ENCODE measurements around the gene SUPT7L. TPM values are rescaled to one million over a fixed set of nuclear protein-coding genes. Genes with fewer than 3 reads are reported as not detected.
"Not testable (repeated sequence)": the region's sequence is repeated elsewhere in the genome, so short reads cannot be mapped to it uniquely, and the experiment has no call there.

Gene SUPT7L
- total RNA-seq, 6 experiments from 2014 or later, result 11.4 to 15.3 (median 13.9) TPM

DNA sequence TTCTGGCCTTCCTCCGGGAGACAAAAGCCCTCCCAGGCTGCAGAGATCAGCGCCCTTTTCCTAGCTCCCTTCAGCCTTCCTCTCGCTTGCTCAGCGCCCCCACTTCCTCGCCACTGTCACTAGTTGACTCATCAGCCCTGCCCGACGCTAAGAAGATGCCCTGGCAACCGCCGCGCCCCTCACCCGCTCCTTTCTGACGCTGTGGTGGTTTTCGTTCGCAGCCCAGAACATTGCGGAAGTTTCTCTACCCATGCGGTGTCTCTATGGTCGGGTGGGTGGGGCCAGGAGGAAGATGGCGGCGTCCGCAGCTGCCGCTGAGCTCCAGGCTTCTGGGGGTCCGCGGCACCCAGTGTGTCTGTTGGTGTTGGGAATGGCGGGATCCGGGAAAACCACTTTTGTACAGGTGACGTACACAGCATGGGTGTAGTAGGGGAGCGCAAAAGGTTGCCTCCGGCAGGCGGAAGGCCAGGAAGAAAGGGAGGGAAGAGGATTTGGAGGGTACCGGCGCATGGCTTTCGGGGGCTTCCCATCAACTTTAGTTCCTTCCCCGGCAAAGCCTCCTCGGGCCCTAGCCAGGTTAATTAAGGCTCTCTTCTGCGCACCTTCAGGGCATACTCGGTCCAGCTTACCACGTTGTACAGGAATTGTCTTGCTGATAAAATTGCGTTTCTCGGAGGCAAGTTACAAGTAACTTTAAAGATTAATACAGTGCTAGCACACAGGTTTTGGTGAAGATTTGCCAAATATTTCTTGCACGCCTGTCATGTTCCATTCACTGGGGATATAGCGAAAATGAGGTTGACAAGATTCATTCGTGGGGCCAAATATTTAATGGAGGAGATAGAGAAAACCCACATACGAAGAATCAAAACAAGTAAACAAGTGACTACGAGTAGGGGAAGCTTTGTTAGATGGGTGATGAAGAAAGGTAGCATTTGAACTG lies 34.4 kb downstream of the SUPT7L start, which contains the start of the genes CCDC121 and GPN1:
Gene CCDC121, minus strand, starts transcription at position 246 of the 943 bp plus-strand sequence. CDS start 1,213 bp downstream, outside the sequence.
Gene GPN1, plus strand, starts transcription at position 284 of the 943 bp plus-strand sequence. Its CDS starts 9 bp downstream, at position 293.
- WGBS (ENCODE audit: insufficient coverage, low coverage, low lambda C conversion rate, missing lambda C conversion rate), result under 1% methylated on average over 35 of the region's 44 CpGs
- Histone ChIP-seq H3K4me3 (peak within 1 kb of the TSS; percentile 72 to 87 (median 77)), H3K27ac (peak within 1 kb of the TSS; percentile 78 to 84 (median 81)), H3K27me3 (no peaks in the 10 kb centered on the region), H3K9me3 (no peaks in the 10 kb centered on the region), H3K36me3 (peaks cover 0 to 14% (median 0%) of the 10 kb centered on the region in 4 donors), H3K4me1 (peaks cover 0 to 16% (median 2%) of the 10 kb centered on the region in 4 donors)
- DNase-seq (peak; percentile 87 to 91 (median 90)), ATAC-seq (peak; percentile 98 to 99 (median 98))
- intact Hi-C loops (cut with DNase I), result no loop called here
- peak; percentile 45 for TF ChIP-seq POLR2A (IDR thresholded peaks at IDR 0.05)
- TF ChIP-seq, protein P1, sequence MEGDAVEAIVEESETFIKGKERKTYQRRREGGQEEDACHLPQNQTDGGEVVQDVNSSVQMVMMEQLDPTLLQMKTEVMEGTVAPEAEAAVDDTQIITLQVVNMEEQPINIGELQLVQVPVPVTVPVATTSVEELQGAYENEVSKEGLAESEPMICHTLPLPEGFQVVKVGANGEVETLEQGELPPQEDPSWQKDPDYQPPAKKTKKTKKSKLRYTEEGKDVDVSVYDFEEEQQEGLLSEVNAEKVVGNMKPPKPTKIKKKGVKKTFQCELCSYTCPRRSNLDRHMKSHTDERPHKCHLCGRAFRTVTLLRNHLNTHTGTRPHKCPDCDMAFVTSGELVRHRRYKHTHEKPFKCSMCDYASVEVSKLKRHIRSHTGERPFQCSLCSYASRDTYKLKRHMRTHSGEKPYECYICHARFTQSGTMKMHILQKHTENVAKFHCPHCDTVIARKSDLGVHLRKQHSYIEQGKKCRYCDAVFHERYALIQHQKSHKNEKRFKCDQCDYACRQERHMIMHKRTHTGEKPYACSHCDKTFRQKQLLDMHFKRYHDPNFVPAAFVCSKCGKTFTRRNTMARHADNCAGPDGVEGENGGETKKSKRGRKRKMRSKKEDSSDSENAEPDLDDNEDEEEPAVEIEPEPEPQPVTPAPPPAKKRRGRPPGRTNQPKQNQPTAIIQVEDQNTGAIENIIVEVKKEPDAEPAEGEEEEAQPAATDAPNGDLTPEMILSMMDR (IDR thresholded peaks at IDR 0.05), result no peak

GRCh38 chr2:27627963-27628766 lies 35.2 kb downstream of the SUPT7L start:
- WGBS (ENCODE audit: insufficient coverage, low coverage, low lambda C conversion rate, missing lambda C conversion rate), result 11% methylated on average over 9 of the region's 21 CpGs
- no peak for DNase-seq
- ATAC-seq, result peak; percentile 42 to 62 (median 60)
- Histone ChIP-seq H3K36me3 (peaks cover 0 to 19% (median 2%) of the 10 kb centered on the region in 4 donors), H3K9me3 (no peaks in the 10 kb centered on the region), H3K4me3 (peak overlapping the region; percentile 72 to 87 (median 77)), H3K27me3 (no peaks in the 10 kb centered on the region), H3K4me1 (peaks cover 0 to 16% (median 2%) of the 10 kb centered on the region in 4 donors), H3K27ac (peak overlapping the region; percentile 78 to 84 (median 81))
- intact Hi-C loops (cut with DNase I), result no loop called here
- TF ChIP-seq, protein P1 (IDR thresholded peaks at IDR 0.05), result no peak
- no peak for TF ChIP-seq POLR2A (IDR thresholded peaks at IDR 0.05)

DNA sequence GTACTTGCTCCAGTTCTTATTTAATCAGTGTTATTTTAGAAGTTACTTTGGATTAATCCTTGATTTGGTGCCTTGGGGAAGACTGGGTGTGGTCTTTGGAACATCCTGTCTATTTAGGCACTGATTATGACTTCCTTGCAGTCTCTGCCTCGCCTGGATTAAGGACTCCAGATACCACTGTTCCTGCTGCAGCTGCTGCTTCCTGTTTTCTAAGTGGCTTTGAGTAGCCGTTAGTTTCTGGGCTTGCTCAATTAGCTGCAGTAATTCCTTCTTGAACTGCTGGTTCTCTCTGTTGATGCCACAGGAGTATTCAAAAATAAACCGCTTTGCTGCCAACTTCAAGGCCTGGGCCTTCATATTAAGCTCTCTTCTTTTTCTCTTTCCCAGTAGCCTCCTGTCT lies 36.5 kb downstream of the SUPT7L start:
- 52% methylated on average over 3 of the region's 3 CpGs for WGBS (ENCODE audit: insufficient coverage, low coverage, low lambda C conversion rate, missing lambda C conversion rate)
- intact Hi-C loops (cut with DNase I); H3K9me3 ChIP-seq; H3K27me3 ChIP-seq; H3K4me3 ChIP-seq; DNase-seq: not testable (repeated sequence)
- H3K4me1 ChIP-seq, result peaks cover 0 to 16% (median 2%) of the 10 kb centered on the region in 4 donors
- peak in 1 of 4 donors; percentile 35 for ATAC-seq
- peaks cover 0 to 24% (median 6%) of the 10 kb centered on the region in 4 donors for H3K36me3 ChIP-seq
- H3K27ac ChIP-seq, result peak overlapping the region in 1 of 3 donors; percentile 19

GRCh38 chr2:27626323-27626722 lies 37.1 kb downstream of the SUPT7L start:
- Histone ChIP-seq H3K4me1 (peaks cover 0 to 16% (median 2%) of the 10 kb centered on the region in 4 donors), H3K36me3 (peaks cover 0 to 26% (median 6%) of the 10 kb centered on the region in 4 donors)
- H3K27ac ChIP-seq; intact Hi-C loops (cut with DNase I); H3K27me3 ChIP-seq; H3K4me3 ChIP-seq; H3K9me3 ChIP-seq; ATAC-seq; DNase-seq: not testable (repeated sequence)
- 85% methylated on average over 1 of the region's 1 CpG for WGBS (ENCODE audit: insufficient coverage, low coverage, low lambda C conversion rate, missing lambda C conversion rate)

GRCh38 chr2:27624943-27625342 lies 38.5 kb downstream of the SUPT7L start:
- H3K9me3 ChIP-seq, result no peaks in the 10 kb centered on the region
- peaks cover 0 to 38% (median 12%) of the 10 kb centered on the region in 4 donors for H3K36me3 ChIP-seq
- peaks cover 0 to 13% (median 2%) of the 10 kb centered on the region in 4 donors for H3K4me1 ChIP-seq
- no peaks in the 10 kb centered on the region for H3K27me3 ChIP-seq
- TF ChIP-seq, protein P1 (IDR thresholded peaks at IDR 0.05), result no peak
- TF ChIP-seq POLR2A (IDR thresholded peaks at IDR 0.05), result no peak
- no peak overlapping the region for H3K4me3 ChIP-seq
- intact Hi-C loops (cut with DNase I), result no loop called here
- ATAC-seq (no peak), DNase-seq (no peak)
- H3K27ac ChIP-seq, result no peak overlapping the region

Measured in right lobe of liver (tissue), 6 donors.